Measurements from ENCODE around the gene LTA4H.

LTA4H gene

GRCh38 chr12:96078231-96079135, 43.1 kb upstream of the LTA4H start:
- Histone ChIP-seq H3K4me2 (ENCODE audit: low read length) (no peak overlapping the region), H3K4me1 (no peaks in the 10 kb centered on the region), H3K36me3 (ENCODE audit: control insufficient read depth, insufficient read depth, low read length) (no peaks in the 10 kb centered on the region), H3K27ac (no peak overlapping the region), H3K4me3 (ENCODE audit: low read depth, low read length) (no peak overlapping the region), H3K9me3 (ENCODE audit: control insufficient read depth, low read length) (no peaks in the 10 kb centered on the region), H3K9ac (no peak overlapping the region), H3K79me2 (no peaks in the 10 kb centered on the region), H2AFZ (no peak overlapping the region), H3K27me3 (ENCODE audit: control insufficient read depth, insufficient read depth, low read length) (no peaks in the 10 kb centered on the region)
- TF ChIP-seq, protein P1, sequence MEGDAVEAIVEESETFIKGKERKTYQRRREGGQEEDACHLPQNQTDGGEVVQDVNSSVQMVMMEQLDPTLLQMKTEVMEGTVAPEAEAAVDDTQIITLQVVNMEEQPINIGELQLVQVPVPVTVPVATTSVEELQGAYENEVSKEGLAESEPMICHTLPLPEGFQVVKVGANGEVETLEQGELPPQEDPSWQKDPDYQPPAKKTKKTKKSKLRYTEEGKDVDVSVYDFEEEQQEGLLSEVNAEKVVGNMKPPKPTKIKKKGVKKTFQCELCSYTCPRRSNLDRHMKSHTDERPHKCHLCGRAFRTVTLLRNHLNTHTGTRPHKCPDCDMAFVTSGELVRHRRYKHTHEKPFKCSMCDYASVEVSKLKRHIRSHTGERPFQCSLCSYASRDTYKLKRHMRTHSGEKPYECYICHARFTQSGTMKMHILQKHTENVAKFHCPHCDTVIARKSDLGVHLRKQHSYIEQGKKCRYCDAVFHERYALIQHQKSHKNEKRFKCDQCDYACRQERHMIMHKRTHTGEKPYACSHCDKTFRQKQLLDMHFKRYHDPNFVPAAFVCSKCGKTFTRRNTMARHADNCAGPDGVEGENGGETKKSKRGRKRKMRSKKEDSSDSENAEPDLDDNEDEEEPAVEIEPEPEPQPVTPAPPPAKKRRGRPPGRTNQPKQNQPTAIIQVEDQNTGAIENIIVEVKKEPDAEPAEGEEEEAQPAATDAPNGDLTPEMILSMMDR (IDR thresholded peaks at IDR 0.05) = no peak

GRCh38 chr12:96077081-96077480, 41.7 kb upstream of the LTA4H start:
- H3K9ac ChIP-seq = no peak overlapping the region
- H3K4me1 ChIP-seq = no peaks in the 10 kb centered on the region
- TF ChIP-seq, protein P1 (IDR thresholded peaks at IDR 0.05) = no peak
- no peaks in the 10 kb centered on the region for H3K27me3 ChIP-seq (ENCODE audit: control insufficient read depth, insufficient read depth, low read length)
- no peak overlapping the region for H3K27ac ChIP-seq
- H3K36me3 ChIP-seq (ENCODE audit: control insufficient read depth, insufficient read depth, low read length) = no peaks in the 10 kb centered on the region
- no peak overlapping the region for H2AFZ ChIP-seq
- H3K4me2 ChIP-seq (ENCODE audit: low read length) = no peak overlapping the region
- no peaks in the 10 kb centered on the region for H3K79me2 ChIP-seq
- H3K9me3 ChIP-seq (ENCODE audit: control insufficient read depth, low read length) = no peaks in the 10 kb centered on the region
- no peak overlapping the region for H3K4me3 ChIP-seq (ENCODE audit: low read depth, low read length)

GRCh38 chr12:96075560-96075959, 40.2 kb upstream of the LTA4H start:
- no peak overlapping the region for H3K9ac ChIP-seq
- H3K27ac ChIP-seq = no peak overlapping the region
- H2AFZ ChIP-seq = no peak overlapping the region
- H3K79me2 ChIP-seq = no peaks in the 10 kb centered on the region
- no peaks in the 10 kb centered on the region for H3K36me3 ChIP-seq (ENCODE audit: control insufficient read depth, insufficient read depth, low read length)
- no peaks in the 10 kb centered on the region for H3K4me1 ChIP-seq
- no peak overlapping the region for H3K4me2 ChIP-seq (ENCODE audit: low read length)
- no peak overlapping the region for H3K4me3 ChIP-seq (ENCODE audit: low read depth, low read length)
- TF ChIP-seq, protein P1 (IDR thresholded peaks at IDR 0.05) = no peak
- H3K27me3 ChIP-seq (ENCODE audit: control insufficient read depth, insufficient read depth, low read length) = no peaks in the 10 kb centered on the region
- H3K9me3 ChIP-seq (ENCODE audit: control insufficient read depth, low read length) = no peaks in the 10 kb centered on the region

DNA sequence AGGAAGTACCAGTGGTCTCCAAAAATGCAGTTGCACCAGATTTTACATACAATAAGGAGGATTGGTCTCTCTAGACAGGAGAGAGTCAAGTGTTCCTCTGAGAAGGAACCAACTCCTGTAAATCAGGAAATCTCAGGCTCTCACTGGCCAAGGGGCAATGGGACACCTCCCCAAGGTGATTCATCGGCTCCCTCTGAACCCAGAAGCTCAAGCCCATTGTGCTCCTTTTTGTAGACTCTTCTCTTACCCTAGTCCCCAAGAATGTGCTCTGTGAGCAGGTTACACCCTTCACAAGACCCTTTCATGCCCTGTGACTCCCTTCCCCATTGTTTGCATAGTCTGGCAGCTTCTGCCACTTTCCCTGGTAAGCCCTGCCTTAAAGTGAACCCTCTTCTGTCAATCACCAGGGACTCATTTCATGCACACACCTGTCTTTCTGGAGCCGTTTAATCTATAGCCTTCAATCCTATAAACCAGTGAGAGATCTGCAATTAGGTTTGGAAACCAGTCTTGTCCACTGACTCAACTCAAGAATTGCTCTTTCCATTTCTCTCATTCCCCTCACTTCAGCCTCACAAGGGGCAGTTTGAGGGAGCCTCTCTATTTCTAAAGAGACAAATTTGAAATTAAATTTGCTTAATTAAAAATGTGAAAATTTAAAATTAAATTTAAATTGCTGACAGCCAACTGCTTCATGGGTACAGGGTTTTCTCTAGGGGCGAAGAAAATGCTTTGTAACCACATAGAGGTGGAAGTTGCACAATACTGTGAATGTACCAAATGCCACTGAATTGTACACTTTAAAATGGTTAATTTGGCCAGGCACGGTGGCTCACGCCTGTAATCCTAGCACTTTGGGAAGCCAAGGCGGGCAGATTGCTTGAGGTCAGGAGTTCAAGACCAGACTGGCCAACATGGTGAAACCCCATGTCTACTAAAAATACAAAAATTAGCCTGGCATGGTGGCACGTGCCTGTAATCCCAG, 38.3 kb upstream of the LTA4H start:
- Histone ChIP-seq H3K4me2 (ENCODE audit: low read length) (no peak overlapping the region), H3K27ac (no peak overlapping the region), H3K4me1 (no peaks in the 10 kb centered on the region), H3K79me2 (no peaks in the 10 kb centered on the region), H3K9me3 (ENCODE audit: control insufficient read depth, low read length) (no peaks in the 10 kb centered on the region), H3K9ac (no peak overlapping the region), H2AFZ (no peak overlapping the region), H3K4me3 (ENCODE audit: low read depth, low read length) (no peak overlapping the region), H3K36me3 (ENCODE audit: control insufficient read depth, insufficient read depth, low read length) (no peaks in the 10 kb centered on the region), H3K27me3 (ENCODE audit: control insufficient read depth, insufficient read depth, low read length) (no peaks in the 10 kb centered on the region)
- TF ChIP-seq, protein P1 (IDR thresholded peaks at IDR 0.05) = no peak
